NOMO-1 treated with dmso at 0.1 percent for 144 hours (cell line): ENCODE results near the gene CFAP161.
"Not testable (repeated sequence)": the region's sequence is repeated elsewhere in the genome, so short reads cannot be mapped to it uniquely, and the experiment has no call there.

ENCODE experiments used
- DNase-seq: peaks from one replicate; lab custom pipeline; 2025; ENCODE audit not compliant: unreplicated experiment; lab: John Stamatoyannopoulos, UW

Gene CFAP161

GRCh38 chr15:81157195-81157938, 23.3 kb downstream of the CFAP161 start:
- DNase-seq: no peak

DNA sequence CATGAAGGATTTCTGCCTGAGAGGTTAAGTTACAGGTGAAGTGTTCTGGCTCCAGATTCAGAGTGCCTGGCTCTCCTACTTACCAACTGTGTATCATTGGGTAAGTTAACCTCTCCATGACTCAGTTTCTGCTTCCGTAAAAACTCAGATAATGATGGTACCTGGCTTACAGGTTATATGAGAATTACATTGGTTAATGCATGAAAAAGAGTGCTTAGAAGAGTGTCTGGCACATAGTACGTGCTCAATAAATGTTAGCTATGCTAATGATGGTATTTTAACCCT, 23.8 kb downstream of the CFAP161 start:
- DNase-seq: no peak

- DNase-seq: not testable (repeated sequence)
Observed at GRCh38 chr15:81158561-81158960, 24.5 kb downstream of the CFAP161 start.

GRCh38 chr15:81160312-81161159, 26.5 kb downstream of the CFAP161 start:
- DNase-seq: no peak

DNA sequence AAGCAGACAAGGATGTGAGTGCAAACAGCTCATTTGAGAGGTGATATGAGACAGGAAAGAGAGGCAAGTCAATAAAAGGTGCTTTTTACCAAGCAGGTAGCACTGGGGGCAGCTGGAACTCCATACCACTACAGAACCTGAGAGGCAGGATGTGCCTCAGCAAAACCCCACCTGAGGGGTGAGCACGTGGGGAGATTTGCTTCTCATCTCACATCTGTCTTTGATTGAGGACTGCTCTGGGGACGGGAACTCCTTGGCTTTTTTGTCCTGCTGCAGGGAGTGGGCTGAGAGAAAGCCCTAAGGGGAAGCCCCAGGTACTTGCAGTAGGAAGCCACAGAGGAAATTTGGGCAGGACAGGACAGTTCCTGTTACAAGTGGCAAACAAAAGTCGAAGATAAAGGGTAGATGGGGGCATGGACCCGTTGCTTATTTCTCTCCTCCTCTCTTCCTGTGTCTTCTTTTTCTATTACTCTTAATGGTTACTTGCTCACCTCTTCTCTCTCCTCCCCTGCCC, 27.1 kb downstream of the CFAP161 start:
- no peak for DNase-seq

- DNase-seq: no peak
Observed at GRCh38 chr15:81161851-81162250, 27.8 kb downstream of the CFAP161 start.

- DNase-seq: no peak
Observed at GRCh38 chr15:81163961-81164800, 30.1 kb downstream of the CFAP161 start.

- DNase-seq: no peak
Observed at GRCh38 chr15:81165535-81165934, 31.5 kb downstream of the CFAP161 start.

GRCh38 chr15:81166636-81167305, 32.7 kb downstream of the CFAP161 start:
- DNase-seq: no peak

- DNase-seq: no peak
Observed at GRCh38 chr15:81168131-81168526, 34.1 kb downstream of the CFAP161 start.

DNA sequence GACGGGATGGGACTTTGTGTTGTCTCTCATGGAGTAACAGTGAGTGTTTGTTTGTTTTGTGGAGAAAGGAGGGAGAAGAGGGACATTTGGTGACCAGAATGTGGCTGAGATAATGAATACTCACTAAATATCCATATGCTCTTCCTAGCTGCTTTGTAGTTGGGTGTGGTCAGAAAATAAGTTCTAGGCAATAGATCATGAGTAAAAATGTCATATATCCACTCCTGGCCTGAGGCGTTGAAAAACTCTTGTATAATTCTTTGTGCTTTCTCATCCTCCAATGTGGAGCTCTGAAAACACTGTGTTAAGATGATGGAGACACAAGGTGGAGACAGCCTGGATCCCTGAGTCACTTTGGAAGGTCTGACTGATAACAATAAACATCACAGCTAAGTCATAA, 34.6 kb downstream of the CFAP161 start:
- no peak for DNase-seq

DNA sequence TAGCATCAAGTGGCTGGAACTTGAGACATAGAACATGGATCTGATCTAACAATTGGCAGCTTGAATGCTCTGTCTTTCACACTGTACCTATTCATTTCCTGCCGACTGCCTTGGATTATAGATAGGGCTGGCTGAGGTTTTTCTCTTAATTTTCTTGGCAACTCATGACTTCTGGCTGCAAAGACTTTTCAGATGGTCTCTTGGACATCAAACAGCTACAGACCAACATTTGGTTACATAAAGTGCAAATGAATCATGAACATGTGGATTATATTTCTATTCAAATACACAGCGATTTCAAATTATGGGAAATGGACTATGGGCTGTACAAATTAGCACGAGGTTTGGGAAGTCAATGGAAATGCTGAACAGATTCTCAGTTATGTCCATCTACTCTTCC, 36.4 kb downstream of the CFAP161 start:
- no peak for DNase-seq

DNA sequence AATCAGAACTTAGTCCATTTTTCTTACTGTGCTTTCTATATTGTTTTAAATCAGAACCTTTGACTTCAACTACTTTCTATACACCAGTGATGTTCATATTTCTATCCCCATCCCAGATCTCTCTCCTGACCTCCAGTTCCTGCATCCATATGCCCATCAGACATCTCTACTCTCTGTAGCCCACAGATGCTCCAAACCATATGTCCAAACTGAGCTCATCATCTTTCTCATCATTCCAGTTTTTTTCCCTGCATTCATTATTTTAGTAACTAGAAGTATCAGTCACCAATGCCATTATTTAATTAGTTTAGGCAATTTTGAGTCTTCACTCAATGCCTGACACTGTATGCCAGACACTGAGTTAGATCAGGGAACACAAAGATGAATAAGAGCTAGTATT, 37.2 kb downstream of the CFAP161 start:
- no peak for DNase-seq

GRCh38 chr15:81174125-81174791, 40.2 kb downstream of the CFAP161 start:
- DNase-seq: no peak

DNA sequence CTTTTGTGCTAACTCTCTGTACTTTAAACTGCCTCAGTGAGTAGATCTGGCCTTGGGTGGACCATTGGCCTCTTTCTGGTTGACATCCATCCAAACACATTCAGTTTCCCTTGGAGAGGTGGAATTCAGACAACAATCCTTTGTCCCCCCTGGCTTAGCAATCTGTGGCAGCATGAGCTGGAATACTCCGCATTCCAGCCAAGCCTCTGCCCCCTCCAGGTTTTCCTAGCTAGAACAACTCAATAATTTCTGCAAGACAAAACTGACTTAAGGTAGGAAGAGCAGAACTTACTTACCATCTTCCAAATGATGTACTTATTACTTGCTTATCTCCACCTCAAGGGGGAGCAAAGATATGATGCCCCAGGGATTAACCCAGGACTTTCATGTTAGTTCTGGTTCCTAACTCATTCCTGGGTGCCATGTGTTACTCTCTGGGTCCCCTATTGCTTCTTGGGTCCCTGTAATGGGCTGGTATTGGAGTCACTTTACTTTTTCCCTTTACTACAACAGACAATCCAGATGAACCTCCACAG, 40.8 kb downstream of the CFAP161 start:
- no peak for DNase-seq

- DNase-seq: no peak
Observed at GRCh38 chr15:81175496-81175895, 41.4 kb downstream of the CFAP161 start.

DNA sequence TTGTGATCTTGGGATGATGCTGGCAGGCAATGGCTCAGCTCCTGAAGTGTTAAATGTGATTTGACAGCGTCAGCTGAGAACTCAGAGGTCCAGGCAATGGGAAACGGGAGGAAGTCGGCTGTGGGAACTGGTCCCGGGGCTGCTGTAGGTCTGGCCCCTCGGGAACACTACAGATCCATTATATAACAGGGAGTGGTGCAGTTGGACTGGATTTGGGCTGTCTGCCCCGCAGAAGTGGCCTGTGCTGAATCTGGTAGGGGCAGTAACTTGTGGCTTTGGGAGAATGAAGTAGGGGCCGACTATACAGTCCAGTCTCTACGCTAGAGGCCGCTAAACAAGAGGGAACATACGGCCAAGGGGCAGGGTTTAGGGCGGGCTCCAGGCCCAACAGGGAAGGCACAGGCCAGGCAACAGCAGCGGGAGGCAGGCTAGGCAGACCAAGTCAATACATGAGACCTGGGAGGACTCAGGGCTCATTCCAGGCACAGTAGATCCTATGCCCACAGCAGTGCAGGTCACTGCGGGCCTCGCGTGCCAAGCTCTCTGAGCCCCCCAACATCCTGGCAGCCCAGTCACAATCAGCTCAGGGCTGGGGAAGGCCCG, 42.3 kb downstream of the CFAP161 start:
- DNase-seq: no peak

DNA sequence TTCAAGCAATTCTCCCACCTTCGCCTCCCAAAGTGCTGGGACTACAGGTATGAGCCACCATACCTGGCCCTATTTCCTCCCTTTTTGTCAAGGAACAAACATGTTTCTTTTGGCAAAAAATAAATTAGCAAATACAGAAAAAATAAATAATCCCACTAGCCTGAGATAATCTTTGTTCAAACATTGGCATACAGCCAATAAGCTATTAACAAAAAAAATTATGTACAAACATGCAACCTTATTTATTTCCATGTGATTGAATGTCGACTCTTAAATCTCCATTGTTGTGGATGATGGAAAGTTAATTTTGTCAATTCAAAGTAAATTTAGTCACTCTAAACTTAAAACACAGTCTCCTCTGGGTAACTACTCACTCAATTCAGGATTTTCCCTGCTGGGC, 44.3 kb downstream of the CFAP161 start:
- no peak for DNase-seq

GRCh38 chr15:81181220-81181619, 47.1 kb downstream of the CFAP161 start:
- no peak for DNase-seq
